SK-N-SH treated with all-trans-retinoic acid at 6 μM for 48 hours (cell line): ENCODE measurements around the gene BNC2.

ENCODE experiments used
- ATAC-seq: fragments of 200-7000 bp; cut with Tn5 transposase; 3 replicates; pipeline ENCODE4 v1.9.1; 2020; ENCODE audit warnings: mild to moderate bottlenecking, moderate library complexity
- ARNTL ChIP-seq: fragments of 450-650 bp; formaldehyde crosslinking; IDR thresholded peaks from 2 replicates; pipeline ENCODE4 v1.5.0; 2020; ENCODE audit warnings: low read depth, mild to moderate bottlenecking, moderate library complexity, borderline replicate concordance
- BACH2 ChIP-seq: fragments of 250-450 bp; sonication (Bioruptor Pico); IDR thresholded peaks from 2 replicates; pipeline ENCODE4 v1.9.0; 2021; ENCODE audit warnings: mild to moderate bottlenecking, borderline replicate concordance
- CREB5 ChIP-seq: fragments of 250-450 bp; sonication (Bioruptor Pico); IDR thresholded peaks from 2 replicates; pipeline ENCODE4 v1.5.1; 2020; ENCODE audit warnings: low read depth, mild to moderate bottlenecking, moderate library complexity
- CSDC2 ChIP-seq: fragments of 250-450 bp; sonication (Bioruptor Pico); IDR thresholded peaks from 2 replicates; pipeline ENCODE4 v1.5.0; 2020; ENCODE audit warnings: mild to moderate bottlenecking, moderate library complexity
- CSRNP3 ChIP-seq: fragments of 250-450 bp; sonication (Bioruptor Pico); IDR thresholded peaks from 2 replicates; pipeline ENCODE4 v1.5.1; 2021; ENCODE audit warnings: mild to moderate bottlenecking, moderate library complexity
- ESRRG ChIP-seq: fragments of 250-450 bp; sonication (Bioruptor Pico); IDR thresholded peaks from 2 replicates; pipeline ENCODE4 v1.6.1; 2021; ENCODE audit warnings: mild to moderate bottlenecking
- GLIS3 ChIP-seq: fragments of 250-450 bp; sonication (Bioruptor Pico); IDR thresholded peaks from 2 replicates; pipeline ENCODE4 v1.5.0; 2020; ENCODE audit warnings: mild to moderate bottlenecking, moderate library complexity
- ISL1 ChIP-seq: fragments of 250-450 bp; sonication (Bioruptor Pico); IDR thresholded peaks from 2 replicates; pipeline ENCODE4 v2.1.2; 2022; ENCODE audit warnings: mild to moderate bottlenecking, moderate library complexity
- OSR1 ChIP-seq: fragments of 250-450 bp; sonication (Bioruptor Pico); IDR thresholded peaks from 2 replicates; pipeline ENCODE4 v1.8.0; 2022; ENCODE audit warnings: moderate library complexity, mild to moderate bottlenecking, inconsistent platforms
- PATZ1 ChIP-seq: fragments of 250-450 bp; sonication (Bioruptor Pico); IDR thresholded peaks from 2 replicates; pipeline ENCODE4 v1.8.0; 2020; ENCODE audit warnings: mild to moderate bottlenecking, moderate library complexity, borderline replicate concordance
- POU6F1 ChIP-seq: fragments of 250-450 bp; sonication (Bioruptor Pico); IDR thresholded peaks from 2 replicates; pipeline ENCODE4 v1.8.0; 2021; ENCODE audit warnings: low read depth, mild to moderate bottlenecking, moderate library complexity, borderline replicate concordance
- PPARA ChIP-seq: fragments of 250-450 bp; sonication (Bioruptor Pico); IDR thresholded peaks from 2 replicates; pipeline ENCODE4 v1.5.0; 2020; ENCODE audit warnings: mild to moderate bottlenecking, borderline replicate concordance
- RARB ChIP-seq: fragments of 250-450 bp; sonication (Bioruptor Pico); IDR thresholded peaks from 2 replicates; pipeline ENCODE4 v1.8.0; 2021; ENCODE audit warnings: mild to moderate bottlenecking, moderate library complexity
- SNAI2 ChIP-seq: fragments of 250-450 bp; sonication (Bioruptor Pico); IDR thresholded peaks from 2 replicates; pipeline ENCODE4 v1.5.0; 2020; ENCODE audit warnings: mild to moderate bottlenecking, moderate library complexity
- TCF4 ChIP-seq: fragments of 250-450 bp; sonication (Bioruptor Pico); IDR thresholded peaks from 2 replicates; pipeline ENCODE4 v1.8.0; 2021; ENCODE audit warnings: mild to moderate bottlenecking, moderate library complexity, borderline replicate concordance
- TOX ChIP-seq: fragments of 250-450 bp; sonication (Bioruptor Pico); IDR thresholded peaks from 2 replicates; pipeline ENCODE4 v1.8.0; 2021; ENCODE audit warnings: mild to moderate bottlenecking, moderate library complexity, borderline replicate concordance
- TSHZ2 ChIP-seq: fragments of 250-450 bp; sonication (Bioruptor Pico); IDR thresholded peaks from 2 replicates; pipeline ENCODE4 v1.5.0; 2020; ENCODE audit warnings: mild to moderate bottlenecking, moderate library complexity
- ZC3H10 ChIP-seq: fragments of 250-450 bp; sonication (Bioruptor Pico); IDR thresholded peaks from 2 replicates; pipeline ENCODE4 v1.5.1; 2021; ENCODE audit warnings: mild to moderate bottlenecking, moderate library complexity
- ZFP30 ChIP-seq: fragments of 450-650 bp; formaldehyde crosslinking; IDR thresholded peaks from 2 replicates; pipeline ENCODE4 v1.5.0; 2022; ENCODE audit warnings: mild to moderate bottlenecking, moderate library complexity
- ZNF565 ChIP-seq: fragments of 450-650 bp; formaldehyde crosslinking; conservative IDR thresholded peaks from 2 replicates; pipeline ENCODE4 v1.5.0; 2020; ENCODE audit warnings: low read depth, mild to moderate bottlenecking, moderate library complexity
- ZNF70 ChIP-seq: fragments of 450-650 bp; formaldehyde crosslinking; IDR thresholded peaks from 2 replicates; pipeline ENCODE4 v1.5.0; 2020; ENCODE audit warnings: mild to moderate bottlenecking, moderate library complexity
- ZNF8 ChIP-seq: fragments of 450-650 bp; formaldehyde crosslinking; IDR thresholded peaks from 2 replicates; pipeline ENCODE4 v1.5.0; 2020; ENCODE audit warnings: mild to moderate bottlenecking, moderate library complexity

Gene BNC2

GRCh38 chr9:16461137-16461840, 409.2 kb downstream of the BNC2 start:
- no peak for ATAC-seq
- TF ChIP-seq TSHZ2 (CRISPR knock-in tag), result no peak
- no peak for TF ChIP-seq ESRRG (CRISPR knock-in tag)
- no peak for TF ChIP-seq ZC3H10 (CRISPR knock-in tag)
- no peak for TF ChIP-seq SNAI2 (CRISPR knock-in tag)
- TF ChIP-seq GLIS3 (CRISPR knock-in tag), result no peak
- TF ChIP-seq ZFP30, result no peak
- no peak for TF ChIP-seq TOX (CRISPR knock-in tag)
- TF ChIP-seq BACH2 (CRISPR knock-in tag), result no peak
- no peak for TF ChIP-seq OSR1 (CRISPR knock-in tag)
- TF ChIP-seq ZNF565 (CRISPR knock-in tag), result no peak
- no peak for TF ChIP-seq PATZ1 (CRISPR knock-in tag)
- TF ChIP-seq ZNF8, result no peak
- TF ChIP-seq POU6F1 (CRISPR knock-in tag), result no peak
- no peak for TF ChIP-seq CREB5 (CRISPR knock-in tag)
- no peak for TF ChIP-seq ARNTL
- no peak for TF ChIP-seq TCF4 (CRISPR knock-in tag)

- ATAC-seq, result no peak
- no peak for TF ChIP-seq OSR1 (CRISPR knock-in tag)
- TF ChIP-seq ZNF565 (CRISPR knock-in tag), result no peak
- TF ChIP-seq RARB, result no peak
- no peak for TF ChIP-seq CSDC2 (CRISPR knock-in tag)
- no peak for TF ChIP-seq ISL1 (CRISPR knock-in tag)
- TF ChIP-seq ZC3H10 (CRISPR knock-in tag), result no peak
- TF ChIP-seq GLIS3 (CRISPR knock-in tag), result no peak
- TF ChIP-seq ZNF70 (CRISPR knock-in tag), result no peak
- TF ChIP-seq ZFP30, result no peak
Observed at GRCh38 chr9:16460696-16461095, 409.8 kb downstream of the BNC2 start.

GRCh38 chr9:16459421-16460148, 410.9 kb downstream of the BNC2 start:
- ATAC-seq, result no peak
- TF ChIP-seq ESRRG (CRISPR knock-in tag), result no peak
- no peak for TF ChIP-seq CSDC2 (CRISPR knock-in tag)
- no peak for TF ChIP-seq POU6F1 (CRISPR knock-in tag)
- no peak for TF ChIP-seq ZNF70 (CRISPR knock-in tag)
- no peak for TF ChIP-seq CSRNP3 (CRISPR knock-in tag)
- TF ChIP-seq ZFP30, result no peak
- no peak for TF ChIP-seq ZNF565 (CRISPR knock-in tag)
- TF ChIP-seq TSHZ2 (CRISPR knock-in tag), result no peak
- TF ChIP-seq ISL1 (CRISPR knock-in tag), result no peak
- no peak for TF ChIP-seq PPARA (CRISPR knock-in tag)
- no peak for TF ChIP-seq ARNTL
- TF ChIP-seq RARB, result no peak
- no peak for TF ChIP-seq BACH2 (CRISPR knock-in tag)
- no peak for TF ChIP-seq ZC3H10 (CRISPR knock-in tag)
